GM19328 (cell line): ENCODE data around the gene RFX2.
"Not testable (repeated sequence)": the region's sequence is repeated elsewhere in the genome, so short reads cannot be mapped to it uniquely, and the experiment has no call there.

Experiments used
- ATAC-seq: cut with Tn5 transposase; IDR thresholded peaks from one replicate; pipeline ENCODE4 v1.9.1; 2021; ENCODE audit warnings: mild to moderate bottlenecking, moderate library complexity; ENCODE audit not compliant: unreplicated experiment

The RFX2 gene

GRCh38 chr19:5993648-5994358 is 116.5 kb downstream of the RFX2 start:
- ATAC-seq = no peak

GRCh38 chr19:5993201-5993600 is 117.1 kb downstream of the RFX2 start:
- no peak for ATAC-seq

- no peak for ATAC-seq
These were observed 117.5 kb downstream of the RFX2 start for GRCh38 chr19:5992756-5993155.

- ATAC-seq = no peak
These were observed 119.0 kb downstream of the RFX2 start for GRCh38 chr19:5991244-5991838.

- ATAC-seq = no peak
These were observed 120.0 kb downstream of the RFX2 start for GRCh38 chr19:5990289-5990797.

GRCh38 chr19:5989388-5990074 is 120.8 kb downstream of the RFX2 start:
- no peak for ATAC-seq

GRCh38 chr19:5988517-5989387 is 121.5 kb downstream of the RFX2 start:
- ATAC-seq = no peak

GRCh38 chr19:5987077-5987818 is 123.1 kb downstream of the RFX2 start:
- no peak for ATAC-seq

- ATAC-seq = not testable (repeated sequence)
These were observed 124.5 kb downstream of the RFX2 start for GRCh38 chr19:5985837-5986236.

GRCh38 chr19:5985098-5985783 is 125.1 kb downstream of the RFX2 start:
- no peak for ATAC-seq

- no peak for ATAC-seq
These were observed 125.7 kb downstream of the RFX2 start for GRCh38 chr19:5984600-5984999.

- ATAC-seq = no peak
These were observed 126.8 kb downstream of the RFX2 start for GRCh38 chr19:5983367-5983955.

- ATAC-seq = no peak
These were observed 131.4 kb downstream of the RFX2 start for GRCh38 chr19:5978606-5979552.

- ATAC-seq = peak; percentile 78
These were observed 132.3 kb downstream of the RFX2 start, which contains the start of gene RANBP3 for GRCh38 chr19:5977785-5978605. Gene RANBP3 (minus strand): TSS chr19:5978140. CDS start chr19:5978082, 58 bp downstream.

GRCh38 chr19:5977222-5977784 is 133.0 kb downstream of the RFX2 start:
- no peak for ATAC-seq

- no peak for ATAC-seq
These were observed 133.5 kb downstream of the RFX2 start for GRCh38 chr19:5976768-5977167.

GRCh38 chr19:5975388-5975728 is 134.9 kb downstream of the RFX2 start:
- no peak for ATAC-seq
